K562 (cell line): ENCODE results near the gene NODAL. TPM values are rescaled to one million over a fixed set of nuclear protein-coding genes. Genes with fewer than 3 reads are reported as not detected.

Experiments
- DNMT1 ChIP-seq: fragments of 450-650 bp; IDR thresholded peaks from 2 replicates; pipeline ENCODE4 v1.6.1; 2016; ENCODE audit warnings: antibody characterized with exemption, mild to moderate bottlenecking
- GABPB1 ChIP-seq: sonication (generic); formaldehyde crosslinking; IDR thresholded peaks from 2 replicates; pipeline ENCODE4 v1.8.0; 2022; ENCODE audit warnings: mild to moderate bottlenecking, missing genetic modification reagents
- GTF2A2 ChIP-seq: IDR thresholded peaks from 2 replicates; pipeline ENCODE4 v1.6.1; 2016; ENCODE audit warnings: mild to moderate bottlenecking, missing genetic modification characterization, missing compliant biosample characterization
- MAFG ChIP-seq: fragments of 450-650 bp; conservative IDR thresholded peaks from 2 replicates; pipeline ENCODE4 v1.6.1; 2016; ENCODE audit warnings: missing genetic modification characterization, missing compliant biosample characterization
- MIER1 ChIP-seq: fragments of 450-650 bp; IDR thresholded peaks from 2 replicates; pipeline ENCODE4 v1.6.1; 2016; ENCODE audit warnings: antibody characterized with exemption, mild to moderate bottlenecking, low read depth
- NR4A1 ChIP-seq, 2 experiments: fragments of 250-450 bp in 1 of 2; fragments of 450-650 bp in 1 of 2; sonication (Bioruptor Pico) in 1 of 2; IDR thresholded peaks; 2 replicates each; pipeline versions ENCODE4 v1.4.0 to v1.6.1; 2016 to 2020; ENCODE audit warnings: mild to moderate bottlenecking in 2 of 2, missing compliant biosample characterization in 1 of 2, missing genetic modification characterization in 1 of 2, moderate library complexity in 1 of 2
- PCBP1 ChIP-seq: fragments of 200-400 bp; formaldehyde crosslinking; IDR thresholded peaks from 2 replicates; pipeline ENCODE4 v1.6.1; 2018; ENCODE audit warnings: mild to moderate bottlenecking, low read depth, low read length; ENCODE audit not compliant: poor library complexity, severe bottlenecking
- PHB2 ChIP-seq: fragments of 450-650 bp; IDR thresholded peaks from 2 replicates; pipeline ENCODE4 v1.6.1; 2017; ENCODE audit warnings: low read depth
- PURB ChIP-seq: sonication (generic); formaldehyde crosslinking; IDR thresholded peaks from 2 replicates; pipeline ENCODE4 v1.9.0; 2021; ENCODE audit warnings: low read depth, mild to moderate bottlenecking, missing genetic modification reagents
- RBM17 ChIP-seq: fragments of 200-400 bp; formaldehyde crosslinking; IDR thresholded peaks from 2 replicates; pipeline ENCODE4 v1.6.1; 2017; ENCODE audit warnings: low read depth, mild to moderate bottlenecking, low read length, borderline replicate concordance
- SMARCA4 ChIP-seq: fragments of 450-650 bp; IDR thresholded peaks from 2 replicates; pipeline ENCODE4 v1.6.1; 2016
- ZNF212 ChIP-seq: fragments of 450-650 bp; formaldehyde crosslinking; IDR thresholded peaks from 2 replicates; pipeline ENCODE4 v1.4.0; 2020; ENCODE audit warnings: mild to moderate bottlenecking
- ZNF3 ChIP-seq: fragments of 250-450 bp; sonication (Bioruptor Pico); IDR thresholded peaks from 2 replicates; pipeline ENCODE4 v1.5.0; 2021; ENCODE audit warnings: mild to moderate bottlenecking, moderate library complexity
- ZNF695 ChIP-seq: fragments of 450-650 bp; formaldehyde crosslinking; IDR thresholded peaks from 2 replicates; pipeline ENCODE4 v1.4.0; 2020; ENCODE audit warnings: mild to moderate bottlenecking, moderate library complexity
- ZNF75A ChIP-seq: fragments of 450-650 bp; formaldehyde crosslinking; IDR thresholded peaks from 2 replicates; pipeline ENCODE4 v1.4.0; 2020; ENCODE audit warnings: mild to moderate bottlenecking
- ZZZ3 ChIP-seq: fragments of 450-650 bp; IDR thresholded peaks from 2 replicates; pipeline ENCODE4 v1.6.1; 2016; ENCODE audit warnings: antibody characterized with exemption, mild to moderate bottlenecking, moderate library complexity
- polyA plus RNA-seq, 8 experiments: library from polyadenylated mRNA; depleted of rRNA in 4 of 8; stranded (reverse) in 5 of 8; unstranded in 3 of 8; fragments of >200 nt; fragmentation: Nextera tagmentation in 2 of 8; fragmentation: Illumina TruSeq in 1 of 8; extraction: Ambion mirVana in 2 of 8; extraction: Trizol in 1 of 8; gene quantifications; 2 replicates each; pipeline versions ENCODE4 v1.2.1 to v1.2.3, GENCODE V29; 2011 to 2014; ENCODE audit warnings: inconsistent platforms in 1 of 8, missing spikeins in 1 of 8
- total RNA-seq, 7 experiments: library from RNA; depleted of rRNA in 6 of 7; stranded (reverse); fragments of >200 nt in 6 of 7; fragmentation: Illumina TruSeq in 2 of 7; extraction: Trizol in 2 of 7; gene quantifications; 2 replicates each; pipeline versions ENCODE4 v1.2.1 to v1.2.3, GENCODE V29; 2011 to 2021; ENCODE audit warnings: low replicate concordance in 1 of 7
- TF ChIP-seq, protein P1 (sequence below): fragments of 250-450 bp; sonication (Bioruptor Pico); IDR thresholded peaks from 2 replicates; pipeline ENCODE4 v1.4.0; 2020
- TF ChIP-seq, protein P2 (sequence below): sonication (generic); IDR thresholded peaks from 2 replicates; pipeline ENCODE4 v1.6.1; 2016
- TF ChIP-seq, protein P3 (sequence below): IDR thresholded peaks from 2 replicates; pipeline ENCODE4 v1.6.1; 2012; ENCODE audit warnings: low read depth, low read length, improper control_type of control experiment, borderline replicate concordance
- TF ChIP-seq, protein P4 (sequence below), 2 experiments: IDR thresholded peaks; 2 replicates each; pipeline ENCODE4 v1.6.1; 2011; ENCODE audit warnings: borderline replicate concordance in 1 of 2, control low read depth in 1 of 2, low read depth in 1 of 2, low read length in 1 of 2, mild to moderate bottlenecking in 1 of 2, mixed read lengths in 1 of 2, moderate library complexity in 1 of 2; ENCODE audit not compliant: insufficient read depth in 1 of 2, insufficient read length in 1 of 2, poor library complexity in 1 of 2, severe bottlenecking in 1 of 2; ENCODE audit errors: extremely low read depth in 1 of 2

Gene NODAL
- total and polyA plus RNA-seq, 9 of the 15 experiments (the other 6 are each of a cell fraction or from before 2014, with no cell fraction given) = not detected

DNA sequence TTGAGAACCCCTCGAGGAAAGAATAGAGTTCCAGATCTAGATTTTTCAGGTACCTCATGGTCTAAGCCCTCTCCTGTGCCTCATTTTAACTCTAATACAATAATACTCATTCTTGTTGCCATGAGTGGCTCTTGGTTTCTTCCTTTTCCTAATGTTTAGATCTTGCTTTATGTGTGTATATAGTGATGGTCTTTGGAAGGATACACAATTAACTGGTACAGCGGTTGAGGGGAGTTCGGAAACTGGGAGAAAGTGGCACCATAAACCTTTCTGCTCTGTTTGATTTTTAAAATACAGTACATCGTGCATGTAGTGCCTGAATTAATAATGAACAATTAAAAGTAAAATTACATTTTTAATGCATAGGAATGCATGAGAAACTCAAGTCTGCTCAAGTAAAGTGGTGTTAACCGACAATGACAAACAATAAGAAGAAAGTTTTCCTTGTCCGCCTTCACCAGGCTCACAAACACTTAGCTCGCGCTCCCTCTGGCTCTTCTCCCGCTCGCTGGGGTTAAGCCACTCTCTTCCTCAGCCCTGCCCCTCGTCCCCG, 37.9 kb downstream of the NODAL start (continued):
- no peak for TF ChIP-seq PCBP1
- TF ChIP-seq, protein P1, sequence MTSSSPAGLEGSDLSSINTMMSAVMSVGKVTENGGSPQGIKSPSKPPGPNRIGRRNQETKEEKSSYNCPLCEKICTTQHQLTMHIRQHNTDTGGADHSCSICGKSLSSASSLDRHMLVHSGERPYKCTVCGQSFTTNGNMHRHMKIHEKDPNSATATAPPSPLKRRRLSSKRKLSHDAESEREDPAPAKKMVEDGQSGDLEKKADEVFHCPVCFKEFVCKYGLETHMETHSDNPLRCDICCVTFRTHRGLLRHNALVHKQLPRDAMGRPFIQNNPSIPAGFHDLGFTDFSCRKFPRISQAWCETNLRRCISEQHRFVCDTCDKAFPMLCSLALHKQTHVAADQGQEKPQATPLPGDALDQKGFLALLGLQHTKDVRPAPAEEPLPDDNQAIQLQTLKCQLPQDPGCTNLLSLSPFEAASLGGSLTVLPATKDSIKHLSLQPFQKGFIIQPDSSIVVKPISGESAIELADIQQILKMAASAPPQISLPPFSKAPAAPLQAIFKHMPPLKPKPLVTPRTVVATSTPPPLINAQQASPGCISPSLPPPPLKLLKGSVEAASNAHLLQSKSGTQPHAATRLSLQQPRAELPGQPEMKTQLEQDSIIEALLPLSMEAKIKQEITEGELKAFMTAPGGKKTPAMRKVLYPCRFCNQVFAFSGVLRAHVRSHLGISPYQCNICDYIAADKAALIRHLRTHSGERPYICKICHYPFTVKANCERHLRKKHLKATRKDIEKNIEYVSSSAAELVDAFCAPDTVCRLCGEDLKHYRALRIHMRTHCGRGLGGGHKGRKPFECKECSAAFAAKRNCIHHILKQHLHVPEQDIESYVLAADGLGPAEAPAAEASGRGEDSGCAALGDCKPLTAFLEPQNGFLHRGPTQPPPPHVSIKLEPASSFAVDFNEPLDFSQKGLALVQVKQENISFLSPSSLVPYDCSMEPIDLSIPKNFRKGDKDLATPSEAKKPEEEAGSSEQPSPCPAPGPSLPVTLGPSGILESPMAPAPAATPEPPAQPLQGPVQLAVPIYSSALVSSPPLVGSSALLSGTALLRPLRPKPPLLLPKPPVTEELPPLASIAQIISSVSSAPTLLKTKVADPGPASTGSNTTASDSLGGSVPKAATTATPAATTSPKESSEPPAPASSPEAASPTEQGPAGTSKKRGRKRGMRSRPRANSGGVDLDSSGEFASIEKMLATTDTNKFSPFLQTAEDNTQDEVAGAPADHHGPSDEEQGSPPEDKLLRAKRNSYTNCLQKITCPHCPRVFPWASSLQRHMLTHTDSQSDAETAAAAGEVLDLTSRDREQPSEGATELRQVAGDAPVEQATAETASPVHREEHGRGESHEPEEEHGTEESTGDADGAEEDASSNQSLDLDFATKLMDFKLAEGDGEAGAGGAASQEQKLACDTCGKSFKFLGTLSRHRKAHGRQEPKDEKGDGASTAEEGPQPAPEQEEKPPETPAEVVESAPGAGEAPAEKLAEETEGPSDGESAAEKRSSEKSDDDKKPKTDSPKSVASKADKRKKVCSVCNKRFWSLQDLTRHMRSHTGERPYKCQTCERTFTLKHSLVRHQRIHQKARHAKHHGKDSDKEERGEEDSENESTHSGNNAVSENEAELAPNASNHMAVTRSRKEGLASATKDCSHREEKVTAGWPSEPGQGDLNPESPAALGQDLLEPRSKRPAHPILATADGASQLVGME (CRISPR knock-in tag) = no peak
- TF ChIP-seq, protein P2, sequence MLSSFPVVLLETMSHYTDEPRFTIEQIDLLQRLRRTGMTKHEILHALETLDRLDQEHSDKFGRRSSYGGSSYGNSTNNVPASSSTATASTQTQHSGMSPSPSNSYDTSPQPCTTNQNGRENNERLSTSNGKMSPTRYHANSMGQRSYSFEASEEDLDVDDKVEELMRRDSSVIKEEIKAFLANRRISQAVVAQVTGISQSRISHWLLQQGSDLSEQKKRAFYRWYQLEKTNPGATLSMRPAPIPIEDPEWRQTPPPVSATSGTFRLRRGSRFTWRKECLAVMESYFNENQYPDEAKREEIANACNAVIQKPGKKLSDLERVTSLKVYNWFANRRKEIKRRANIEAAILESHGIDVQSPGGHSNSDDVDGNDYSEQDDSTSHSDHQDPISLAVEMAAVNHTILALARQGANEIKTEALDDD = no peak
- TF ChIP-seq DNMT1 = 0 out of 2 replicates have a peak, but pooled peaks have one; percentile 60
- TF ChIP-seq MAFG (tag) = no peak
- TF ChIP-seq ZZZ3 = no peak
- no peak for TF ChIP-seq RBM17
- TF ChIP-seq GTF2A2 (tag) = no peak
- TF ChIP-seq, protein P3, sequence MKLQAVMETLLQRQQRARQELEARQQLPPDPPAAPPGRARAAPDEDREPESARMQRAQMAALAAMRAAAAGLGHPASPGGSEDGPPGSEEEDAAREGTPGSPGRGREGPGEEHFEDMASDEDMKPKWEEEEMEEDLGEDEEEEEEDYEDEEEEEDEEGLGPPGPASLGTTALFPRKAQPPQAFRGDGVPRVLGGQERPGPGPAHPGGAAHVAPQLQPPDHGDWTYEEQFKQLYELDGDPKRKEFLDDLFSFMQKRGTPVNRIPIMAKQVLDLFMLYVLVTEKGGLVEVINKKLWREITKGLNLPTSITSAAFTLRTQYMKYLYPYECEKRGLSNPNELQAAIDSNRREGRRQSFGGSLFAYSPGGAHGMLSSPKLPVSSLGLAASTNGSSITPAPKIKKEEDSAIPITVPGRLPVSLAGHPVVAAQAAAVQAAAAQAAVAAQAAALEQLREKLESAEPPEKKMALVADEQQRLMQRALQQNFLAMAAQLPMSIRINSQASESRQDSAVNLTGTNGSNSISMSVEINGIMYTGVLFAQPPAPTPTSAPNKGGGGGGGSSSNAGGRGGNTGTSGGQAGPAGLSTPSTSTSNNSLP = no peak
- TF ChIP-seq NR4A1 (CRISPR knock-in tag; IDR thresholded peaks at IDR 0.05) = no peak
- TF ChIP-seq NR4A1 (tag; IDR thresholded peaks at IDR 0.05) = no peak
- TF ChIP-seq ZNF3 (CRISPR knock-in tag) = no peak
- TF ChIP-seq PURB (CRISPR knock-in tag) = no peak
- 0 out of 2 replicates have a peak, but pooled peaks have one; percentile 48 for TF ChIP-seq MIER1
- TF ChIP-seq PHB2 = no peak
- no peak for TF ChIP-seq GABPB1 (CRISPR knock-in tag)
- TF ChIP-seq ZNF695 (CRISPR knock-in tag) = no peak
- no peak for TF ChIP-seq ZNF212 (CRISPR knock-in tag)
- TF ChIP-seq, protein P4, sequence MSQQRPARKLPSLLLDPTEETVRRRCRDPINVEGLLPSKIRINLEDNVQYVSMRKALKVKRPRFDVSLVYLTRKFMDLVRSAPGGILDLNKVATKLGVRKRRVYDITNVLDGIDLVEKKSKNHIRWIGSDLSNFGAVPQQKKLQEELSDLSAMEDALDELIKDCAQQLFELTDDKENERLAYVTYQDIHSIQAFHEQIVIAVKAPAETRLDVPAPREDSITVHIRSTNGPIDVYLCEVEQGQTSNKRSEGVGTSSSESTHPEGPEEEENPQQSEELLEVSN (IDR thresholded peaks at IDR 0.05; ENCODE audit: borderline replicate concordance in 1 of 2, extremely low read depth in 1 of 2, insufficient read depth in 1 of 2, insufficient read length in 1 of 2, low read depth in 1 of 2, low read length in 1 of 2, poor library complexity in 1 of 2, severe bottlenecking in 1 of 2) = no peak
- no peak for TF ChIP-seq ZNF75A (CRISPR knock-in tag)
- peak; percentile 63 for TF ChIP-seq SMARCA4
